CD14-positive monocyte (primary cell): ENCODE results near the gene ECEL1. TPM values are rescaled to one million over a fixed set of nuclear protein-coding genes. Genes with fewer than 3 reads are reported as not detected.

Source experiments
- DNase-seq, 3 donors: peaks; one replicate each; pipeline ENCODE4 v3.0.0-alpha.2; 2011 to 2022
- H2AFZ ChIP-seq: 2 replicates; pipeline ENCODE4 v1.6.0; 2012; ENCODE audit warnings: mild to moderate bottlenecking, low read depth, low read length, inconsistent platforms; ENCODE audit not compliant: insufficient read depth, poor library complexity, severe bottlenecking
- H3K27ac ChIP-seq, 2 donors: 1 replicate in 1 of 2; 2 replicates in 1 of 2; pipeline ENCODE4 v1.5.1; 2012 to 2013; ENCODE audit warnings: low read length in 2 of 2, control low read depth in 1 of 2, inconsistent platforms in 1 of 2, low read depth in 1 of 2, mild to moderate bottlenecking in 1 of 2
- H3K27me3 ChIP-seq, 2 donors: one replicate each; pipeline versions ENCODE4 v1.6.0 to v1.6.1; 2011 to 2013; ENCODE audit warnings: low read length in 2 of 2; ENCODE audit not compliant: control insufficient read depth in 2 of 2, insufficient read depth in 2 of 2
- H3K36me3 ChIP-seq, 2 donors: replicated peaks in 1 of 2; 1 replicate in 1 of 2; 2 replicates in 1 of 2; pipeline versions ENCODE4 v1.5.1 to v1.6.1; 2012 to 2013; ENCODE audit warnings: low read length in 2 of 2, control low read depth in 1 of 2, inconsistent platforms in 1 of 2, mild to moderate bottlenecking in 1 of 2; ENCODE audit not compliant: insufficient read depth in 2 of 2, control insufficient read depth in 1 of 2
- H3K4me1 ChIP-seq, 2 donors: 1 replicate in 1 of 2; 2 replicates in 1 of 2; pipeline versions ENCODE4 v1.5.1 to v1.6.1; 2012 to 2013; ENCODE audit warnings: low read length in 2 of 2, control low read depth in 1 of 2, inconsistent platforms in 1 of 2, mild to moderate bottlenecking in 1 of 2, moderate library complexity in 1 of 2; ENCODE audit not compliant: insufficient read depth in 2 of 2, control insufficient read depth in 1 of 2
- H3K4me2 ChIP-seq: replicated peaks from 2 replicates; pipeline ENCODE3; 2012; ENCODE audit warnings: low read length, moderate library complexity, mild to moderate bottlenecking; ENCODE audit not compliant: poor library complexity, severe bottlenecking; ENCODE audit errors: extremely low read depth
- H3K4me3 ChIP-seq, 3 experiments: fragments of 200-600 bp in 1 of 3; sonication (generic) in 1 of 3; replicated peaks in 1 of 3; 1 replicate in 2 of 3; 2 replicates in 1 of 3; pipeline ENCODE4 v1.5.1; 2011 to 2013; ENCODE audit warnings: low read length in 3 of 3, mild to moderate bottlenecking in 3 of 3, control low read depth in 2 of 3, low read depth in 2 of 3, inconsistent platforms in 1 of 3, moderate library complexity in 1 of 3
- H3K79me2 ChIP-seq: 2 replicates; pipeline ENCODE4 v1.6.0; 2012; ENCODE audit warnings: mild to moderate bottlenecking, control low read depth, inconsistent platforms, low read length, moderate library complexity; ENCODE audit not compliant: insufficient read depth
- H3K9ac ChIP-seq: 2 replicates; pipeline ENCODE4 v1.6.0; 2017; ENCODE audit warnings: low read length, mild to moderate bottlenecking; ENCODE audit not compliant: insufficient read depth, poor library complexity, severe bottlenecking
- H3K9me3 ChIP-seq, 2 donors: replicated peaks in 1 of 2; 1 replicate in 1 of 2; 2 replicates in 1 of 2; pipeline versions ENCODE4 v1.5.1 to v1.6.1; 2012 to 2013; ENCODE audit warnings: low read length in 2 of 2, control low read depth in 1 of 2; ENCODE audit not compliant: control insufficient read depth in 1 of 2, insufficient read depth in 1 of 2
- H4K20me1 ChIP-seq: 2 replicates; pipeline ENCODE4 v1.6.0; 2012; ENCODE audit warnings: mild to moderate bottlenecking, low read length, control low read depth, moderate library complexity; ENCODE audit not compliant: insufficient read depth
- H3K27ac Mint-ChIP-seq, 7 donors: one replicate each; pipeline ENCODE4 v1.8.0; 2020; ENCODE audit warnings: mild to moderate bottlenecking in 7 of 7, mixed read lengths in 7 of 7, moderate library complexity in 6 of 7, inconsistent platforms in 2 of 7
- H3K27me3 Mint-ChIP-seq, 3 donors: one replicate each; pipeline ENCODE4 v1.8.0; 2021 to 2022; ENCODE audit warnings: low read depth in 3 of 3, mild to moderate bottlenecking in 3 of 3, mixed read lengths in 3 of 3, moderate library complexity in 3 of 3, inconsistent platforms in 1 of 3
- H3K36me3 Mint-ChIP-seq, 2 donors: one replicate each; pipeline ENCODE4 v1.8.0; 2020; ENCODE audit warnings: mixed read lengths in 2 of 2, inconsistent platforms in 1 of 2, mild to moderate bottlenecking in 1 of 2
- H3K4me1 Mint-ChIP-seq: one replicate; pipeline ENCODE4 v1.8.0; 2020; ENCODE audit warnings: mild to moderate bottlenecking, mixed read lengths
- H3K4me3 Mint-ChIP-seq, 2 donors: one replicate each; pipeline ENCODE4 v1.8.0; 2020; ENCODE audit warnings: mild to moderate bottlenecking in 2 of 2, mixed read lengths in 2 of 2, moderate library complexity in 1 of 2
- H3K9me3 Mint-ChIP-seq, 7 donors: one replicate each; pipeline ENCODE4 v1.8.0; 2020 to 2022; ENCODE audit warnings: mixed read lengths in 7 of 7, mild to moderate bottlenecking in 6 of 7, moderate library complexity in 6 of 7, inconsistent platforms in 2 of 7
- CTCF ChIP-seq: fragments of 200-600 bp; IDR thresholded peaks from one replicate; pipeline ENCODE4 v1.8.0; 2022; ENCODE audit warnings: antibody characterized with exemption, mild to moderate bottlenecking
- WGBS: methylation state at CpG from one replicate; pipeline ENCODE4 v1.1.5; 2013; ENCODE audit warnings: missing lambda C conversion rate; ENCODE audit not compliant: insufficient coverage; 5-methylcytosine and 5-hydroxymethylcytosine counted together
- intact Hi-C, 2 donors: fragments of 100-400 bp; cut with micrococcal nuclease; formaldehyde crosslinking; loops; one replicate each; pipeline versions ENCODE4 v1.15.0 to v1.15.1; 2023
- polyA plus RNA-seq, 3 donors: library from polyadenylated mRNA; depleted of rRNA in 1 of 3; unstranded in 2 of 3; stranded (reverse) in 1 of 3; fragments of 300-500 nt in 2 of 3; fragments of >200 nt in 1 of 3; fragmentation: Illumina TruSeq in 2 of 3; gene quantifications; 1 replicate in 2 of 3; 2 replicates in 1 of 3; pipeline ENCODE4 v1.2.3, GENCODE V29; 2012 to 2021

The ECEL1 gene
- polyA plus RNA-seq, 3 donors: not detected

GRCh38 chr2:232476791-232477190 is 10.8 kb downstream of the ECEL1 start:
- H3K4me1 ChIP-seq: no peaks in the 10 kb centered on the region
- no peak overlapping the region for H3K4me2 ChIP-seq
- H4K20me1 ChIP-seq: no peaks in the 10 kb centered on the region
- peaks cover 0 to 4% of the 10 kb centered on the region in 2 donors for H3K9me3 ChIP-seq
- 81% methylated on average over 7 of the region's 7 CpGs for WGBS
- H3K27me3 ChIP-seq: peaks cover 0 to 13% of the 10 kb centered on the region in 2 donors
- H3K27ac ChIP-seq: no peak overlapping the region
- DNase-seq: no peak
- peaks cover 9 to 24% (median 22%) of the 10 kb centered on the region in 3 donors for H3K27me3 Mint-ChIP-seq
- no peak for TF ChIP-seq CTCF
- no peak overlapping the region for H3K9ac ChIP-seq
- no peak overlapping the region for H3K4me3 ChIP-seq
- H3K27ac Mint-ChIP-seq: no peak overlapping the region
- no peaks in the 10 kb centered on the region for H3K36me3 ChIP-seq
- H3K4me3 Mint-ChIP-seq: no peak overlapping the region
- intact Hi-C loops: no loop called here
- H3K36me3 Mint-ChIP-seq: no peaks in the 10 kb centered on the region
- no peaks in the 10 kb centered on the region for H3K4me1 Mint-ChIP-seq
- no peak overlapping the region for H2AFZ ChIP-seq
- H3K79me2 ChIP-seq: no peaks in the 10 kb centered on the region
- H3K9me3 Mint-ChIP-seq: peaks cover 0 to 5% (median 4%) of the 10 kb centered on the region in 7 donors

GRCh38 chr2:232476045-232476444 is 11.6 kb downstream of the ECEL1 start:
- Mint-ChIP-seq H3K4me1 (no peaks in the 10 kb centered on the region), H3K27me3 (peaks cover 9 to 29% (median 23%) of the 10 kb centered on the region in 3 donors), H3K9me3 (peaks cover 0 to 5% (median 4%) of the 10 kb centered on the region in 7 donors), H3K27ac (no peak overlapping the region), H3K36me3 (no peaks in the 10 kb centered on the region), H3K4me3 (no peak overlapping the region)
- Histone ChIP-seq H3K4me1 (no peaks in the 10 kb centered on the region), H3K4me2 (no peak overlapping the region), H3K4me3 (no peak overlapping the region), H3K27me3 (peaks cover 0 to 15% of the 10 kb centered on the region in 2 donors), H3K27ac (no peak overlapping the region), H3K79me2 (no peaks in the 10 kb centered on the region), H3K9ac (no peak overlapping the region), H3K36me3 (no peaks in the 10 kb centered on the region), H2AFZ (no peak overlapping the region), H4K20me1 (no peaks in the 10 kb centered on the region), H3K9me3 (peaks cover 0 to 4% of the 10 kb centered on the region in 2 donors)
- WGBS: no CpG with 5 or more reads among the region's 2 CpGs
- TF ChIP-seq CTCF: no peak
- no peak for DNase-seq
- intact Hi-C loops: no loop called here
